ENCODE data around the gene ATG4C.
"Not testable (repeated sequence)": the region's sequence is repeated elsewhere in the genome, so short reads cannot be mapped to it uniquely, and the experiment has no call there.

The ATG4C gene

GRCh38 chr1:62774971-62775595, 8.8 kb upstream of the ATG4C start:
- DNase-seq = no peak

DNA sequence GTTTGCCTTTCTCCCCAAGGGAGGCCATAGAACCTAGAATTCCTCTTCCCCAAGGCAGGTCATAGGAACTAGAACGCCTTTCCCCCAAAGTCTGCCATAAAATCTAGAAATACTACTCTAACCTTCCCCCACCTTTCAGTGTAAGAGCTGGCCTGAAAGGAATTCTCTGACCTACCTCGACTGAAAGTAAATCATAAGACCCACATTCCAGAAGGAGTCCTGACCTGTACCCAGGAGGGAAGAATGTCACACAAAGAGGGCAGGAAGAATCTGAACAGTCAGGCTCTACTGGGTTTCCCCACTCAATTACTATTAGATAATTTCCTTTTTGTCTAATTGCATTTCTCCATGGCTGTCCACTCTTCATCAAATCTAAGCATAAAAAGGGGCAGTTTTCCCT, 5.7 kb upstream of the ATG4C start:
- no peak for DNase-seq

DNA sequence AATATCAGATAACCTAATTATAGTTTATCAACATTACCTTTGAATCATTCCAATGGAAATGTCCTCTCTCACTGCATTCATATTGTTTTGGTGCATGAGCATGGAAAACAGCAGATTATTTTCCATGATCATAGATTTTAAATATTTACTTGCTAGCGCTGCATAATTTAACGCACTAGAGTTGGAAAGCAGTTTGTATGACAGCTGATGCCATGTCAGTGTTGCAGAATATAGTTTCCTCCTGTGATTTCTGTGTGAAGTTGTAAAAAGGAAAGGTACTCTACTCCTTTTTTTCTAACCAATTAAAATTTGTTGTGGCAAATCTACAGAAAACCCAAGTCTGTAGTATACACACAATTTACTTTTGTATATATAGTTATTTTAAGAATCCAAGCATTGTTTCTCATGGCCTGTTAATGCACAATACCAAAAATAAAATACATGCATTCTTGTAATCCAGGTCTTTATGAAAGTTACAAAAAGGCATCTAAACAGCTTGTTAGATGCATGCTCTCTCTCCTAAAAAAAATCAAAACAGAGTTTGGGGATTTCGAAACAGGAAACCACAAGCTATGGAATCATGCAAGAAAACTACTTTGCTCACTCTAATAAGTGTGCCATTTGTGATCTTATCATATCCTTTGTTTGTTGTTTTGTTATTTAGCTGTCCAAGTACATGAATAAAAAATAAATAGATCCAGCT, 1.9 kb upstream of the ATG4C start:
- no peak for DNase-seq

DNA sequence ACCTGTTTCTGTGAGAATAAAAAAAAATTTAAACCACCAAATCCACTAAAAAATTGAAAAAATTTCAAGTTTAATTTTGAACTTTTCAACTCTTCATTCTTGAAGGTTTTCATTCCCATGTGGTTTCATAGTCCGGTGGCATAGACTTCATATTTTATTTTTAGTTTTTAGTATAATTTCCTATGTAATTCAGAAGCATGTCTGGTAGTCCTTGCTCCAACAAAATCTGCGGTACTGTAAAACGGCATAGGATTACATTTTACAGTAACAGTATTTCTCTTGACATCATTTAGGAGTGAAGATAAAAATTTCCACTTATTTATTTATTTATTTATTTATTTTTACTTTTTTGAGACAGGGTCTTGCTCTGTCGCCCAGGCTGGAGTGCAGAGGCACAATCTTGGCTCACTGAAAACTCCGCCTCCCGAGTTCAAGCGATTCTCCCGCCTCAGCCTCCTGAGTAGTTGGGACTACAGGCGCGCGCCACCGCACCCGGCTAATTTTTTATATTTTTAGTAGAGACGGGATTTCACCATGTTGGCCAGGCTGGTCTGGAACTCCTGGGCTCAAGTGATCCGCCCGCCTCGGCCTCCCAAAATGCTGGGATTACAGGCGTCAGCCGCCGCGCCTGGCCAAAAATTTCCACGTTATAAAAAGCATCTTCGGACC, 1.3 kb upstream of the ATG4C start:
- DNase-seq = not testable (repeated sequence)

- DNase-seq = no peak
Observed at GRCh38 chr1:62784509-62785365, 805 bp downstream of the ATG4C start.

DNA sequence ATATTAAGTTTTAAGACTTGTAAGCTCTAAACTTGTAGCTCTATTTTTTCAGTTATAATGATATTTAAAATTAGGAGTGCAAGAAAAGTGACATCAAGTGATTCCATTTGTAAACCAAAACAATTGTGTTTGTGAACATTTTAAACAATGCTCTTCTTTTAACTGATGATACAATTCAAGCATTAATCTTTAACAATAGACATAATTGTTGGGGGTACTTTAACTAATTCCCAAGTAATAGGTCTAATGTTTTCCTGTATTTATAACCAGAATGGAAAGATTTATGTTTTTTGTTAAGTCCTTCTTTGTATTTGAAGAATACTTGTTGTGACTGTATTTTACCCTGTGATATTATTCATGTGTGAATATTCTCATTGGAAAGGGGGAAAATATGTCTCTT, 6.8 kb downstream of the ATG4C start:
- no peak for DNase-seq

GRCh38 chr1:62794053-62794452, 10.1 kb downstream of the ATG4C start:
- no peak for DNase-seq

GRCh38 chr1:62796221-62796620, 12.3 kb downstream of the ATG4C start:
- no peak for DNase-seq

DNA sequence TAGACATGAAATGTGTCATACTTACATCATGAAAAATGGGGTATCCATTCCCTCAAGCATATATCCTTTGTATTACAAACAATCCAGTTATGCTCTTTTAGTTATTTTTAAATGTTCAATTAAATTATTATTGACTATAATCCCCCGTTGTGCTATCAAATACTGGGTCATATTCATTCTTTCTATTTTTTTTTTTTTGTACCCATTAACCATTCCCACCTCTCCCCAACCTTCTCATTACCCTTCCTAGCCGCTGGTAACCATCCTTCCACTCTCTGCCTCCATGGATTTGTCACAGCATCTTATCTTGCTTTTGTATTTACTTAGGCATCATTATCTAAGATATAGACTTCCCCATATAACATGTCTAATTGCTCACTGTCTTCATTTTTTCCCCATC, 15.8 kb downstream of the ATG4C start:
- DNase-seq = no peak

- DNase-seq = no peak
Observed at GRCh38 chr1:62800281-62800680, 16.3 kb downstream of the ATG4C start.

GRCh38 chr1:62800825-62801306, 16.9 kb downstream of the ATG4C start:
- DNase-seq = no peak

DNA sequence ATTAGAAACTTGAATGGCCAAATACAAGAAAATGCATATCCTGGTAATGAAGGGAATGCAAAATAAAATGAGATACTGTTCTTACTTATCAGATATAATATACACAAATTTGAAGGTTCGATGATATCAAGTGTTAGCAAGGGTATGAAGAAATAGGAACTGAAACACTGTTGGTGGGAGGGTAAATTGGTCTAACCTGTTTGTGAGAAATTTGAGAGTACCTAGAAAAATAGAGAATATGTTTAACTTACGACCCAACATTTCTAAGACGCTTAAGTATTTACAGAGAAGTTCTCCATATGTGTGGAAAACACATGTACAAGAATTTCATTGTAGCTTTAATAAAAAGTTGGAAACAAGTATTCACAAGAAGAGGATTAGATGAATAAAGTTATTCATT, 25.9 kb downstream of the ATG4C start:
- no peak for DNase-seq

GRCh38 chr1:62810420-62811274, 26.7 kb downstream of the ATG4C start:
- no peak for DNase-seq

DNA sequence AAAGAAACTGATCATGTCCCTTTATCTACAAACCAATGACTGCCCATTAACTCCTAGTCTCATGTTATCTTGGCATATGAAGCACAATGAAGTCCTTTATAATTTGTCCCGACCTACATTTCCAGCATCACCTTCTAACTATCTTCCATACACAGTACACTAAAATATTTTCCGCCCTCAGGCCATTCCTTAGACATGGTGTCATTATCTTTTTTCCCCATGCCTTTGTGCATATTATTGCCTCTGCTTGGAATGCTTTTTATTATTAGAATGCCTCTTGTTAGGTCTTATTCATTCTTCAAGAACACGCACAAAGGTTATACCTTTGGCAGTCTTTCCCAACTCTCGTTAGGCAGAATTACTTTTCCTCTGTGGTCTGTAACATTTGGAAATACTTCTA, 39.6 kb downstream of the ATG4C start:
- DNase-seq = no peak

- no peak for DNase-seq
Observed at GRCh38 chr1:62826901-62827300, 43.0 kb downstream of the ATG4C start.

GRCh38 chr1:62827786-62828185, 43.9 kb downstream of the ATG4C start:
- not testable (repeated sequence) for DNase-seq

DNA sequence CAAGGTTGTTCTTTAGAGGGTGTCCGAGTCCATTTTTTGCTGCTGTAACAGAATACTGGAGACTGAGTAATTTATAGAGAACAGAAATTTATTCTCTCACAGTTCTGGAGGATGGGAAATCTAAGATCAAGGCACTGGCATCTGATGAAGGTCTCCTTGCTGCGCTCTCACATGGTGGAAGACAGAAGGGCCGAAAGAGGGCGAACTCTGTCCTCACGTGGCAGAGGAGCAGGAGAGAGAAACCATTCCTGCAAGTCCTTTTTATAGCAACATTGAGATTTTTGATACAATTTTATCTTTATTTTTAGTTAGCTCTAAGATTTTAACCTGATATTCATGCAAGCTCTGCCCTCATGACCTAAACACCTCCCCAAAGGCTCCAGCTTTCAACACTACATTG, 48.3 kb downstream of the ATG4C start:
- DNase-seq = no peak

DNA sequence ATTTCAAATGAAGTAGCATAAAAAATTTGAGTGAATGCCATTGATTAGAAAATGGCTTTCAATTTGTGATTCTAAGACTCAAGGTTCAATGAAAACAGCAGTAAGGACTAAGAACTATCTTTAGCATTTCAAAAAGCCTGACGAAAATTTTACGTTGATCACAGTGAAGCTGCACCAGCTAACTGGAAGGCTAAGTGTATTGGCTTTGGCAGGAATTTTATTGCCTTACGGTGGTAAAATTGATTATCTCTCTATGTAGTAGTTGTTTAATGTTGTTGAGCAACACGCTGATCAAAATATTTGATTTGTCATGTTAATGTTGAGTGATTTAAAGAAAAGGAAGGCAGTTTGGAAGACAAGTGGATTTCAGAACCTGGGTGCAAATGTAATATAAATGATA, 49.6 kb downstream of the ATG4C start:
- DNase-seq = no peak

- DNase-seq = no peak
Observed at GRCh38 chr1:62834400-62834961, 50.5 kb downstream of the ATG4C start.

- DNase-seq = no peak
Observed at GRCh38 chr1:62836856-62837540, 53.1 kb downstream of the ATG4C start.

DNA sequence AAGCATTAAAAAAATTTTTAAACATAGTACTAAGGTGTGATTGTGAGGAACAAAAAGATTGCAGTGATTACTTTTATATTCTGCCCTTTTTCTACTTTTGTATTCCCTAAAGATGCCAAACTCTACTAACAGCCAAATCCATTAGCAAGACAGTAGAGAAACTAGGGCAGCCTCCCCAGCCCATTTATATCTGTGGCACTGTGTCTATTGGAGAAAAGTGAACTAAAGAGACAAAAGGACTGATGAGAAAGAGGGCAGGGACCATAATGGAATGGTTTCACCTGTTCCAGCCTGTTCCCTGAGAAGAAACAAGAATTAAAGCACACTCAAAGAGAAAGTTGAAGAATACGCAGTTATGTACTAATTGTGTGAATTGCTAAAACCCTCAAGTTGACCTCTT, 56.6 kb downstream of the ATG4C start:
- DNase-seq = no peak

Data from 8988T (cell line).